Epithelial cell of esophagus (primary cell): ENCODE data around the gene CSTA.
A peak's percentile ranks its signal among the peaks of the same experiment; 100 is the strongest.
"Not testable (repeated sequence)": the region's sequence is repeated elsewhere in the genome, so short reads cannot be mapped to it uniquely, and the experiment has no call there.

Source experiments
- DNase-seq: peaks from one replicate; pipeline ENCODE4 v3.0.0; 2010; ENCODE audit warnings: low read depth
- H3K4me3 ChIP-seq: 2 replicates; pipeline ENCODE4 v1.5.1; 2011; ENCODE audit warnings: mild to moderate bottlenecking, low read length, control low read depth
- CTCF ChIP-seq: IDR thresholded peaks from 2 replicates; pipeline ENCODE4 v1.5.1; 2011; ENCODE audit warnings: low read depth, mild to moderate bottlenecking, low read length, control low read depth, inconsistent platforms; ENCODE audit not compliant: insufficient read depth; ENCODE audit errors: missing control alignments

The CSTA gene

GRCh38 chr3:122356402-122356801, 31.4 kb downstream of the CSTA start:
- DNase-seq: peak; percentile 74
- TF ChIP-seq CTCF: peak; percentile 72
- no peak overlapping the region for H3K4me3 ChIP-seq

- peak; percentile 77 for DNase-seq
- no peak for TF ChIP-seq CTCF
- no peak overlapping the region for H3K4me3 ChIP-seq
These were observed 33.0 kb downstream of the CSTA start for GRCh38 chr3:122357828-122358702.

GRCh38 chr3:122358703-122359032, 33.6 kb downstream of the CSTA start:
- DNase-seq: no peak
- H3K4me3 ChIP-seq: no peak overlapping the region
- no peak for TF ChIP-seq CTCF

GRCh38 chr3:122362026-122362425, 37.0 kb downstream of the CSTA start:
- TF ChIP-seq CTCF: no peak
- DNase-seq: no peak
- no peak overlapping the region for H3K4me3 ChIP-seq

GRCh38 chr3:122364490-122364889, 39.4 kb downstream of the CSTA start:
- no peak overlapping the region for H3K4me3 ChIP-seq
- TF ChIP-seq CTCF: no peak
- DNase-seq: peak; percentile 49

GRCh38 chr3:122365073-122365472, 40.0 kb downstream of the CSTA start:
- no peak for TF ChIP-seq CTCF
- DNase-seq: no peak
- H3K4me3 ChIP-seq: no peak overlapping the region

GRCh38 chr3:122365582-122366378, 40.7 kb downstream of the CSTA start:
- peak; percentile 90 for DNase-seq
- not testable (repeated sequence) for H3K4me3 ChIP-seq
